OCI-M2 (cell line): ENCODE data around the gene DCAF10.
"Not testable (repeated sequence)": the region's sequence is repeated elsewhere in the genome, so short reads cannot be mapped to it uniquely, and the experiment has no call there.

Experiments
- DNase-seq: peaks from one replicate; lab custom pipeline; 2025; ENCODE audit not compliant: unreplicated experiment; lab: John Stamatoyannopoulos, UW

Gene DCAF10

DNA sequence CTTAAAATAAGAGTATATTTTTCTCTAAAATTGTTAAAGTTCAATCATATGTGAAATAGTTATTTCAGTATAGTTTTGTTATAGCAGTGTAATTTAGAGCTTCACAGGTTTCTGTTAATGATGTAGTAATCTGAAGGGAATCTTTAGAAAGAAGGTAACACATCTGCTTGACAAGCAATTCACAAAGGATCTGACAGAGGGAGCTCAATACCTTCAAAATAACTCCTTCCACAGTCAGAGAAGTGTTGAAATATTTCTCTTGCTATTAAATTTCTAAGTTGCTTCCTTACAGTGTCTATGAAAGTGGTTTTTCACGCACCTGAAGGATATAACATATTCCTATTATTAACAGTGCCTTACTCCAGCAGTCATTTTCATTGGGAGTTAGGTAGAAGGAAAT lies 58.4 kb downstream of the DCAF10 start:
- DNase-seq = no peak

DNA sequence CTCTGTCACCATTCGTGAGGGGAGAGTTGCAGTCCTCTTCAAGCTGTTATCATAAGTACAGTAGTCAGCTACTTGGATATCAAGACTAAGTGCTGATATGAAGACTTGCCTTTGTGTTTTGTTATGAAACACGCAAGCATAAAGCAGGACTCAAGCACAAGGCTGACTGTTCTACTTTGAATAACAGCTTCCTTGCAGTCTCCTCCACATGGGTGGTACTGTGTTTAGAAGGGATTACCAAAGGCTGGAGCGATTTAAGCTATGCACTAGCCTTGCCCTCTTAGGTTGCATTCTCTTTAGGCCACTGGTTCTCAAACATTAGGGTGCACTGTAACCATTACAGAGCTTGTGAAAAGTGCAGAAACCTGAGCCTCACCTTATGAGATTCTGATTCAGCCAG lies 61.9 kb downstream of the DCAF10 start:
- no peak for DNase-seq

DNA sequence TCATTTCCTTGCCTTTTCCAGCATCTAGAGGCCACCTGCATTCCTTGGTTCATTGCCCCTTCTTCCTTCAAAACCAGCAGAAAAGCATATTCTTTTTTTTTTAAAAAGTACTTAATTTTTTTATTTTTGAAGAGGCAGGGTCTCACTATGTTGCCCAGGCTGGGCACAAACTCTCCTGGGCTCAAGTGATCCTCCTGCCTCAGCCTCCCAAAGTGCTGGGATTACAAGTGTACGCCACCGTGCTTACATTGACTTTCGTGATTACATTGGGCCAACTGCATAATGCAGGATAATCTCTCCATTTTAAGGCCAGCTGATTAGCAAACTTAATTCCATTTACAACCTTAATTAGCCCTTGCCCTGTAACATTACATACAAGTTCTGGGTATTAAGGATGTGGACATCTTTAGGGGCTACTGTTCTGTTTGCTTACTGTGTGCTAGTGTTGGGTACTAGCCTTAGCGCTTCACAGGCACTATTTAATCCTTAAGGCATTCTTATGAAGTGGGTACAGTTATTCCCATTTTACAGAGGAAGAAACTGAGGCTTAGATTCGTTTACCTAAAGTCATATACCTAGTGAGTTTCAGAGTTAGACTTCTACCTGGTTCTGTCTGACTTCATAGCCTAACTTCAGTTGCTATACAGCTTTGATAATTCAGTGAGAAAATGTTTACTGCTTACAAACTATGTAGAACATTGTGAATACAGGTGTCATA lies 69.6 kb downstream of the DCAF10 start:
- DNase-seq = no peak

DNA sequence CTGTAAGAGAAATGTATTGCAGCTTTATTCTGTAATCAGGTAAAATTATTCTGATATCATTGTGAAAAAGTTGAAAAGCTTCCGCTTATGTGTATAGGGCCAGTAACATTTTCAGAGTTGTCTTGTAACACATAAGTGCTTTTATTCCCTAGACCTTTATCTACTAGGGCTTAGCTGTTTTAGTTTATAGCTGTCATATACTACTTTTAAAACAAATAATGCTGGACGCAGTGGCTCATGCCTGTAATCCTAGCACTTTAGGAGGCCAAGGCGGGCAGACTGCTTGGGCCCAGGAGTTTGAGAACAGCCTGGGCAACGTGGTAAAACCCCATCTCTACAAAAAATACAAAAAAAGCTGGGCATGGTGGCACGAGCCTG lies 70.2 kb downstream of the DCAF10 start:
- DNase-seq = no peak

DNA sequence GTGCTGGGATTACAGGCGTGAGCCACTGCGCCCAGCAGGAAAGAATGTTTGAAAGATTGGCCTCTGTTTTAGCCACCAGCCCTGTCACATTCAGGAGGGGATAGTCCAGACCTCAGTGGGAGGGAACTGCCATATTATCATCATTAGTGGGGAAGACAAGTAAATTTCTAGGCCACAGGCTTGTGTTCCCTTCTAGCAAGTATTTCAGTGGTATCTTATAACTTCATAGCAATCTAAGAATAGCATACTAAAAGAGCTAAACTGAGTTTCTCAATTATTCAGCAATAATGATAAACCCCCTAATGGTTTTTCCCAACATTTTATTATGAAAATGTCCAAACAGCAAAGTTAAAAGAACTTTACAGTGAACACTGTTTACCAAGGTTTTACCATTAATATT lies 73.4 kb downstream of the DCAF10 start:
- no peak for DNase-seq

DNA sequence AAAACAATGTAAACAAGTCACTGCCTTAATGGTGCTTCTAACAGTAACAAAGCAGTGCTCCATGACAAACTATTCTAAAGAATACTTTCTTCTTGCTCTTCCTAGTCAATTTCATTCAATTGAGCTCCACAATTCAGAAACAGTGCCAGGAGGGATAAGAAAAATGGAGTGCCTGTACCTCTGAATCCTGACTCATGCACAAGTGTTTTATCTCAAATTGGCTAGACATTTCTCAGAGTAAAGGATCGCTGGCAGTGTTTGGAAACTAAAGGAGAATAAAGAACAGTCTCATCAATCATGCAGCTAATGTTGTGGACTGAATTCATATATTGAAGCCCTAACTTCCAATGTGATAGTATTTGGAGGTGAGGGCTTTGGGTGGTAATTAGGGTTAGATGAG lies 75.8 kb downstream of the DCAF10 start:
- DNase-seq = no peak

DNA sequence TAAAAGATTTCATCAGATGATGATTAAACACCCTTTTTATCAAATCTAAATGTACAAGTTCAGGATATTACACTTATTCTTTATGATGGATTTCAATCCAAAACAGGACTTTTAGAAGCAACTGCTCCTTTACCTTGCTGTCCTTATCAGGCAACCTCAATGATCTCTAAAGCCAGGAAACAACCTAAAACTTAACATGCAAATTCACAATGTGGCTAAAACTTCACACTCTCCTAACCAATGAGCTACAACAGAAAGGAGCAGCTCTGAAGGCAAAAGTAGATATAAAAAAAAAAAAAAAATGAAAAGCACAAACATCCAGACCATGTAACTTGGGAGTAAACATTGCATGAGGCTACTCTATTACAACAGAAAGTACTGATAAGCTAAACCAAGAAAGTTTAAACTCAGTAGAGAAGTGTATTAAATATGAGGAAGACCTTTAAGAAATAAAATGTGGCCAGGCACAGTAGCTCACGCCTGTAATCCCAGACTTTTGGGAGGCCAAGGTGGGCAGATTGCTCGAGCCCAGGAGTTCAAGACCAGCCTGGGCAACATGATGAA lies 80.4 kb downstream of the DCAF10 start:
- no peak for DNase-seq

DNA sequence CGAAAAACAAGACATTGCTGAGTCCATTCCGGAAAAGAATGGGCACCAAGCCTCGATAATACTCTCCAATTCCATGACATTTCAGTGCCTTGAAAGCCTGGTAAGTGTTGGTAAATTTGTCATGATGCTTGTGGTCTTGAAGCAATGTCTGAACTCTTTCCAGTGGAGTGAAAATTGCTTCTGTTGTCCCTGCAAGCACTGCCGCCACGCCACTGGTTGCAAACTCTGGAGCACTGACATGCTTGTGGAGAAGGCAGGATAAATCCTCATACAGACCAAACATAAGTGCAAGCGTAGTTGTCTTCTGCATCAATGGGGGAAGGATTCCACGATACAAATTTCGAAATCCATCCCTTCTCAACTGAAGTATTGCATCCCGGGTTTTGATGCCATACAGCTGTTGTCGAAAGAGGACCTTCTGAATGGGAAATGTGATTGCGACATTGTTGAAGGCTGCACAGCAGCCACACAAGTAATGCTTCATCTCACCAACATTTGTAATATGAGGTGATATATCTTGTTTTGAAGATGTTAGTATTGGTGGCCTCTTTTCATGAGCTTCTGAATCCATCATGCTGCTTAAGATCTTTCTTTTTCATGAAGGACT lies 87.5 kb downstream of the DCAF10 start:
- DNase-seq = not testable (repeated sequence)

DNA sequence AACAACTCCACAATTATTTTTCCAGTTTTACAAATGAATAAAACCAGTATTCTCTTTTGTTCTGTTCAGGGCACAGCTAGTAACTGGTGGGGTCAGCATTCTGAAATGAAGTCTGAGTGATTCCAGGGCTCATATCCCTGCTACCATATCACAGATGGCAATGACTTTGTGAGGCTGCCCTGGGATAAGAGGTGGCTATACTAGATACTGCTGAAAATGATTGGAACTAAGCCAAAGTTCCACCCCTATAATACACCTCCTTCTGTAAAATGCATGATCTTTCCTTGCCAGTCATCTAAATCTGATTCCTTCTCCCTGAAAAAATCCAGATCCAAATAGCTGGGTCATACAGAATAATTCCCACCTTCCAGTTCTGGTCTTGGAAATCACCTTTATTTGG lies 88.9 kb downstream of the DCAF10 start:
- DNase-seq = no peak

DNA sequence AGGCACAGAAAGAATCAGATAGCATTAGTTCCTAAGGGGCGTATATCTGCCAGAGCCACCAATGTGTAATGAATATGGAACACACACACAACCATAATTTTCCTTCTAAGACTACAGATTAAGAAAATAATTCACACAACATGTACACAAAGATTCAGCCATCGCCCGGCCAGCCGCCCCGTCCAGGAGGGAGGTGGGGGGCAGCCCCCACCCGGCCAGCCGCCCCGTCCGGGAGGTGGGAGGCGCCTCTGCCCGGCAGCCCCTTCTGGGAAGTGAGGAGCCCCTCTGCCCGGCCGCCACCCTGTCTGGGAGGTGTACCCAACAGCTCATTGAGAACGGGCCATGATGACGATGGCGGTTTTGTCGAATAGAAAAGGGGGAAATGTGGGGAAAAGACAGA lies 90.4 kb downstream of the DCAF10 start:
- not testable (repeated sequence) for DNase-seq

DNA sequence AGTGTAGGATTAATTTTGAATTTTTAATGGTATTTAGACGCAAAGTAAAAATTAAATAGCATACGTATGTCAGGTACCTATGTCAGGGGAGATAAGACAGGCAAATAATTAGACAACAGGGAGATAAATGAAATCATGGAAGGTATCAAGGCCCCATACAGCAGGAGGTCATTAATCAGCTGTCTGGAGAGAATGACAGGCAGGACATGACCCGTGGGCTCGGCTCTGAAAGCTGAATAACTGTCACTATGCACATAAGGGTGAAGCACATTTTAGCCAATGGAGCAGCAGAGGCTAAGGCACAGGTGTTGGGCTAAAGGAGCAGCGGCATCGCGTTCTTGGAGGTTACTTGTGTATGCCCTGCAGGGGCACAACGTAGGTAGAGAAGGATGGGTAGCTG lies 91.5 kb downstream of the DCAF10 start:
- DNase-seq = no peak

DNA sequence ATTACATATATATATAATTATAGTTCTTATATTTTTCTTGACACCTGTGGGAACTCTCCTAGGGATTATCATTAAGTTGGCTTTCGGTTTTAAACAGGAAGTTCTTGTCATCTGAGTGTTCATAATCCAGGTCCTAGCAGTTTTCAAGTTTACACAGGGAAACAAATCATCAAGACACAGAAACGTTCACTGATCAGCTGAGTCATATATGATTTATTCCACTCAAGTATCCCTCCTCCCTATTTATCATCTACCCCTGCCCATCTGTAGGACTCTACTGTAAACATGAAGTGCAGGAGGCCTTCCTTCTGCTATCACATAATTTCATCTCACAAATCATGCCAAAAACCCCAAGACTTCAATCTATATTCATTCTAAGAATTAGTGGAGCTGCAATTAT lies 97.1 kb downstream of the DCAF10 start:
- DNase-seq = no peak

DNA sequence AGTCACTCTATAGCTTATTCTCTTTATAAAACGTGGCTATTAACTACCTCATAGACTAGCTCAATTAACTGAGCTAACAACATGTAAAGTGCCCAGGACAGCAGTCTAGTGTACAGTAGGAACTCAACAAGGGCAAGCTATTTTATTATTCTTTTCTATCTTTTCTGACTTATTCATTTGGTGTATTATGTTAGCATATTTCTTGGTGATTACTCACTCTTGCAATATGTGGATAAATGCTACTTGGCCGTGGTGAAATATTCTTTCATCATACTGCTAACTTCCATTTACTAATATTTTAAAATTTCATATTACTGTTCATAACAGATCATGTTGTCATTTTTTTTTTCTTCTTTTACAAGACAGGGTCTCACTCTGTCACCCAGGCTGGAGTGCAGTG lies 98.4 kb downstream of the DCAF10 start:
- no peak for DNase-seq

DNA sequence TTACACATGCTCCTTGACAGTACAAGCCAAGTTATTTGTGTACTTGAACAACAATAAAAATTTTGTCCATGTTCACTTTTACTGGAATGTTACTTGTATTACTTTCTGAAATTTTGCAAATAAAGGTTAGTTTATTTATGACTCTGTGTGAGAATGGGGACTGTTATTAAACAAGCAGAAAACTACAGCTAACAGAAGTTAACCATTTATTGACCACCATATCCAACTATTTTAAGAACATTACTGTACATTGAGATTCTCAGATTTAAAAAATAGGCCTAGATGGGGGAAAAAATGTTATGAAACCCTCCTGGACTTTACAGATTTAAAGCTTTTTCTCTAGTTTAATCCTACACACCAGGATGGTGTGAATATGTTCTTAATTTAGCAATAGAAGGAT lies 101.5 kb downstream of the DCAF10 start:
- no peak for DNase-seq

DNA sequence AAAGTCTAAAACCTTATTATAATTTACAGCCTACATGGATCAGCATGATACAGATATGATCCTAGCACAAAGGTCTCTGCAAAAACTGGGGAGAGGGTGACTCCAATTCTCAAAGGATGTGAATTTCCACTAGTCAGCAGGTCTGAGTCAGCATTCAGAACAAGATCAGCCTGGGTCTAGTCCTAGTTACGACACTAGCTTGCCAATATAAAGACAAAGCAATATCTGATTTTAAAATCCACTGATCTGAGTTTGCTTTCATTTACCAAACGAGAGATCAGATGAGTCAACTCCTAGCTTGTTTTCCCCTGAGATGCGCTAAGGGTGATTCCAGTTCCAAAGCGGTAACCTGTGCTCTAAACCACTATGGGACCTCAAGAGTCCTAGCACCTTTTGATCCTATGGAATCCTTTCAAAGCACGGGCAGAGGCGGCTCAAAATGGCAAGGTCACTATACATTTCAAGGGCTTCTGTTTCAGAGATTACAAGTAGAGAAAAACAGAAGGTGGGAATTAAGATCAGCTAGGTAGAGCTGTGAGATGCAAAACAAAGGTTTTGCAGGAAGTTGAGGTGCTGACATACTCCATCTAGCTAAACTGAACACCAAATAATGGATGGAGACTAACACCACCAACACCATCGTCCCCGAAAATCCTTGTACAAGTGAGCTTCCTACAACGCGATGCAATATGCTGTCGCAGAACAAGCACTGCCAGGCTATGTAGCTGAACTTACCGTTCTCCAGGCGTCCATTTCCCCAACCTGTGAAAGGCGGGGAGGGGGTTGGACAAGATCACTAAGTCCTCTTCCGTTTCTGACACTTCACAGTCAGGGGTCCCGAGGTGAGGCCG lies 102.4 kb downstream of the DCAF10 start:
- no peak for DNase-seq

DNA sequence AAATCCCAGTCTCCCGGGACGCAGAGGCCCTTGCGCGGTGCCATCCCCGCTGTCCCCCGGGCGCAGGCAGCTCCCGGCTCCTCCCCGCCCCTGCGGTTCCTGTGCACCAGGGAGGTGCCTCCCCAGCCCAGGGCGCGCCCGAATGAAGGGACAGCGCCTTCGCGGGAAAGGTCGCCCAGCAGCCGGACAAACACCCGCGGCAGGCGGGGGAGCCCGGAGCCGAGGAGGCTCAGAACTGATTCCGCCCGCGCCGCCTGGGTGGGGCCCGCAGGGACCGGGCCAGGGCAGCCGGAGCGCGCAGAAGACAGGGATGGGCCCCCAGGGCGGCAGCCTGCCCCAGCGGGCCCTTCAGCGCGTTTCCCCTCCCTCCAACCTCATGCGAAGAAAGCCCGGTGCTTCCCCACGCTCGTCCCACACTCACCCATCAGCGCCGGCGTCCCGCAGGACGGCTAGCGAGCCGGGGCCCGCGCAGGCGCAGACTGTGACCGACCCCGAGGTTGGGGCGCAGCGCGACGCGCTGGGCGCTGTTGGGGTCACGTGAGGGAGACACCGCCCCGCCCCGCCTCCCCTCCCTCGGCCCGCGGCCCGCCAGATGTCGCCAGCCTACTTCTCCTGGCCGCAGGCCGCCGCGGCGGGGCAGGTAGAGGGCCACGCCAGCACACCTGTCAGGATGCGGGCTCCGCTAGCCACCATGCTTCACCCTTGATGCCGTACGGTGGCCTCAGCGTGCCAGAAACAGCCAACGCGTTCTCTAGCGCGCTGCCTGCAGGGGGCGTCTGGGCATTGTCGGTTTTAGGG lies 103.2 kb downstream of the DCAF10 start, which contains the start of gene SLC25A51:
Gene SLC25A51 (minus strand): TSS at position 481 of the 798 bp plus-strand sequence. CDS start 15,577 bp downstream, outside the sequence.
- DNase-seq = peak; percentile 53

DNA sequence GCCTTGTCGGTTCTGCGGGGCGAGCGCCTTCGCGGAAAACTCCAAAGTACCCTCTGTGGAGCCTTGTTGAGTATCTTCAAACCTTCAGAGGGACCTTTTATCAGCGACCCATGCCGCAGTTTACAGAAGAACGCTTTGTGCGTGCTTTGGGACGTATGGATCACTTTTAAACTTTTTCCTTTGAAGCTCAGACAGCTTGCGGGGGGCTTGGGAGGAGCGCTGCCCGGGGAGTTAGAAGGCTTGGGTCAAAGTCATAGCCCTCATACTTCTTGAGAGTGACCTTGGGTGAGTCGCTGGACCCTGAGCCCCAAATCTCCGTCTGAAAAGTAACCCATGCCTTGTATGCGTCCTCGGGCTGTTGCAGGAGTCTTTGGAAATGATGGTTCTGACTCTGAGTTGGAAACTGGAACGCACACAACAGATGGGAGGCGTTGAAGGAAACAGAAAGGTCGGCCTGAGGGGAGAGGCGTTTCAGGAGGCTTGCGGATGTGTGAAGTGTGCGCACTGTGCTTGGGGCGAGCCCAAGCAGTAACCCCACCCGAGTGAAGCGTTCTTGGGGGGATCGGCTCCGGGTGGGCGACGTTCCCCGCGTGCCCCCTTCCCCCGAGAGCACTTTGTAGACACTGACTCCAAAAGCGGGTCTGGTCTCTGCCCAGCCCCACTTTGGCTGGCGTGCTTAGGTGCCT lies 104.0 kb downstream of the DCAF10 start:
- no peak for DNase-seq

DNA sequence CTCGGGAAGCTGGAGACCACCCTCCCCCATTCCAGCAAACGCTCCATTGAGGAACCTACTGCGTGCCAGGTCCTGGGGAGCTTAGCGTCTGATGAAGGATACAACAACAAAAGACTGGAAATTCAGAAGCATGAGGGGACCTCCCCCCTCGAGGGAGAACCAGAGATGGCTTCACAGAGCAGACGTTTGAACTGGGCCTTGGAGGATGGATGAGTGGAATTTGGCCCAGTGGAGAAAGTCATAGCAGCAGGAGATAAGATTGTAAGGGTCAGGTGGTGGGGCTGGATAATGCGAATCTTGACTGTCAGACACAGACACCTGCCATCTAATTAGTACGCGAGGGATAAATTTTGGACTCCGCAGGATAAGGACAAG lies 104.5 kb downstream of the DCAF10 start:
- no peak for DNase-seq

DNA sequence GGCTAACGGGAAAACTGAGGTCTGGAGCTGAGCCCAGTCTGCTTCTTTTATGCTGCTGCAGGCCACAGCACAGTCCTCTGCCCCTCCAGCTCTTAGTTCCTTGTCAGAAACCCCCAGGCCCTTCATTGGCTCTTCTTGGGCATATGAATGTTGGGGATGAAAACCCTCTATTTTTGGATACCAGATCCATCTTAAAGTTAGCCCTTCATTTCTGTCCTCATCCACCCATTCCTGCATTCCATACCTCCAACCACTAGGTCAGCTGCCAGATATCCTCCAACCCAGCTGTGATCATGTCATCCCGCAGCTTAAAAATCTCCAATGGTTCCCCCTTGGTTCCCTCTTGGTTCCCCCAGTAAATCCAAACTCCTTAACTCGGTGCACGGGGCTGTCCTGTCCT lies 105.2 kb downstream of the DCAF10 start:
- DNase-seq = no peak
